HG03095 (cell line): ENCODE measurements around the gene SERPINE1.
"Not testable (repeated sequence)": the region's sequence is repeated elsewhere in the genome, so short reads cannot be mapped to it uniquely, and the experiment has no call there.

Experiments used
- ATAC-seq: cut with Tn5 transposase; IDR thresholded peaks from one replicate; pipeline ENCODE4 v1.9.1; 2021; ENCODE audit warnings: moderate library complexity; ENCODE audit not compliant: unreplicated experiment

The SERPINE1 gene

GRCh38 chr7:101121991-101122932 lies 4.6 kb upstream of the SERPINE1 start:
- no peak for ATAC-seq

GRCh38 chr7:101122933-101123702 lies 3.8 kb upstream of the SERPINE1 start:
- ATAC-seq: no peak

- ATAC-seq: no peak
Observed at GRCh38 chr7:101123703-101124068, 3.2 kb upstream of the SERPINE1 start.

GRCh38 chr7:101124376-101125056 lies 2.4 kb upstream of the SERPINE1 start:
- no peak for ATAC-seq

GRCh38 chr7:101125989-101126650 lies 784 bp upstream of the SERPINE1 start:
- ATAC-seq: no peak

- ATAC-seq: no peak
Observed at GRCh38 chr7:101127460-101128039, 646 bp downstream of the SERPINE1 start.

- no peak for ATAC-seq
Observed at GRCh38 chr7:101128040-101128834, 1.3 kb downstream of the SERPINE1 start.

- no peak for ATAC-seq
Observed at GRCh38 chr7:101129603-101130117, 2.8 kb downstream of the SERPINE1 start.

GRCh38 chr7:101132626-101133600 lies 6.0 kb downstream of the SERPINE1 start:
- not testable (repeated sequence) for ATAC-seq

GRCh38 chr7:101133621-101134398 lies 6.9 kb downstream of the SERPINE1 start:
- no peak for ATAC-seq

GRCh38 chr7:101134399-101134980 lies 7.6 kb downstream of the SERPINE1 start:
- ATAC-seq: no peak

- ATAC-seq: peak; percentile 8
Observed at GRCh38 chr7:101137651-101138212, 10.8 kb downstream of the SERPINE1 start.

GRCh38 chr7:101138213-101138870 lies 11.4 kb downstream of the SERPINE1 start:
- ATAC-seq: peak; percentile 62

- no peak for ATAC-seq
Observed at GRCh38 chr7:101140339-101140699, 13.4 kb downstream of the SERPINE1 start.

- no peak for ATAC-seq
Observed at GRCh38 chr7:101140746-101141382, 14.0 kb downstream of the SERPINE1 start.
